NCI-H1694 (cell line): ENCODE data around the gene CERK.

Experiments
- DNase-seq: peaks from one replicate; lab custom pipeline; 2025; lab: John Stamatoyannopoulos, UW

CERK gene

DNA sequence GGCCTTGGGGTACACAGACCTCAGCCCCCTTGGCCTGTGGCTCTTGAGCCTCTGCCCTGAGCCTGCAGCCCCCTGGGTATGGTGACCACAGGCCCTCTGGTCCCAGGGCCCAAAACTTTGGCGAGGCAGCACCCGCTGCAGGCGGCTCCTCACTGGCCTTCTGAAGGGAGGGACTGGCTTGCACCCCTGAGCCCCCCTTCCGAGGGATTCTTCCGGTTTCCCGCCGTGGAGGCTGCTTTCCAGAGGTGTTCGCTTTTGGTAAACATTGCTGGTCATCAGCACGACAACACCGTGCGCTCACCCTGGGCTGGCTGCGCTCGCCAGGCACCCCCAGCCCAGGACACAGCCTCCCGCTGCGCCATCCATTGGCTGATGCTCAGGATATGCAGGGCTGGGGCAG lies 75.8 kb downstream of the CERK start:
- DNase-seq = no peak

DNA sequence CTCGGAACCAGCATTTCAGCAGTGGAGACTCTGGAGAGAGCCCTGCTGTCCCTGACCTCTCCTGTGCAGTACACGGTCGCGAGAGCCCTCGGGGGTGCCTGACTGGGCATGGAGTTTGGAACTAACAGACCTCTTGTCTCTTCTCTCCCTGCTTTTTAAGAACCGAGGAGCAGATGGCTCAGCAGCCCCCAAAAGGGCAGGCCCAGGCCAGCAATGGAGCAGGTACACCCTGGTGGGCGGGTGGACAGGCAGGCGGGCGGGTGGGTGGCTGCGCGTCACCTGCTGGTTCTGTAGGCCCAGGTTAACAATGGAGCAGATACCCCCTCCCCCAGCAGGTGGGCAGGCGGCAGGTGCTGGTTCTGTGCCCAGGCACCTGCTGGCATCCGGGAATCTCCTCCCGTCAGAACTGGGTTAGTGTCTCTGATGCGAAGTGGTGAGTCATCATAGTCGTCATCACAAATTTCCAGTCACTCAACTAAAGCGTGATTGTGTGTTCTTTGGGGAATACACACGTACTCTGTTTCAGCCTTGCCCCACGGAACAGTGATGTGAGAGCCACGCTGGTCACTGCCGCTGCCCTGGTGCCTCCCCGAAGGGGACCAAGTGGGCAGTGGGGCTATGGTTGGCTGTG lies 76.7 kb downstream of the CERK start:
- DNase-seq = peak; percentile 54

DNA sequence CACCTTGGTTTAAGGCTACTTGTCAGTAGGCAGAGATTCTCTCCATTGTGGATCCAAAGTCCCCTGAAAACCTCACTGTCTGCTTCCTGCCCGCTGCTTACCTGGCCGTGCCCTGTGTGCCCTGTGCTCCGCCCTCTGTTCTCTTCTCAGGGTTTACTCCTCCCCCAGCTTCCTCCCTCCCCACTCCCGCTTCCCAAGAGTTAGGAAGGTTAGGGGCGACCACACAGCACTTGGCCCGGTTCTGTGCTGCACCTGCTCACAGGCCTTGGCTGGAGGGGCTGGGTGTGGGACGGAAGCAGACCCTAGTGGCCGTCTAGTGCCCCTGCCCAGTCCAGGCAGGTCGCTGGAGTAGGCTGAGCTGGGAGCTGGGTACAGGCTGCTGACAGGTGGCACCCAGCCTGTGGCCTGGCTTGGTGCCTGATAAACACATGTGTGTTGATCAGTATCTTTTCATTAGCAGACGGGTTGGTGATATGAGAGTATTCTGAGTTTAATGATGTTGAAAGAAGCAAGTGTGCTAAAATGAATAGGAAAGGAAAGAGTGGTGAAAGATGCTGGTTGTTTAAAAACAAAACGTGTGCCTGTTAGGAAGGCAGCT lies 77.3 kb downstream of the CERK start:
- DNase-seq = peak; percentile 93

DNA sequence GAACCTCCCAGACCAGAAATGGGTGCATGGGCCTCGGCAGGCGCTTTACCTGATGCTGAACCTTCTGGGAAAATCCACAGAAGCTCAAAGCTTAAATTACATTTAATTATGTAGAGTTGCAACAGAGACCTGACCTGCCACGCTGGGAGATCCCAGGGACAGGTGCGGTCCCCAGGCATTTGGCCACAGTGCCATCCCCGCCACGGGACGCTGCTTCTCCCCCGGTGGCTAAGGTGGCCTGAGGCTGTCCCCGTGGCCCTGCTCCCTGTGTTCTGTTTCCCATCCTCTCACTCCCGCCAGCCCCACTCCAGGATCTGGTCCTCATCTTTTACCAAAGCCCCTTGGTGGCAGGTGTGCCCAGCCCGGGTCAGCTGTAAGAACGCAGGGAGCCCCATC lies 78.3 kb downstream of the CERK start:
- DNase-seq = no peak

DNA sequence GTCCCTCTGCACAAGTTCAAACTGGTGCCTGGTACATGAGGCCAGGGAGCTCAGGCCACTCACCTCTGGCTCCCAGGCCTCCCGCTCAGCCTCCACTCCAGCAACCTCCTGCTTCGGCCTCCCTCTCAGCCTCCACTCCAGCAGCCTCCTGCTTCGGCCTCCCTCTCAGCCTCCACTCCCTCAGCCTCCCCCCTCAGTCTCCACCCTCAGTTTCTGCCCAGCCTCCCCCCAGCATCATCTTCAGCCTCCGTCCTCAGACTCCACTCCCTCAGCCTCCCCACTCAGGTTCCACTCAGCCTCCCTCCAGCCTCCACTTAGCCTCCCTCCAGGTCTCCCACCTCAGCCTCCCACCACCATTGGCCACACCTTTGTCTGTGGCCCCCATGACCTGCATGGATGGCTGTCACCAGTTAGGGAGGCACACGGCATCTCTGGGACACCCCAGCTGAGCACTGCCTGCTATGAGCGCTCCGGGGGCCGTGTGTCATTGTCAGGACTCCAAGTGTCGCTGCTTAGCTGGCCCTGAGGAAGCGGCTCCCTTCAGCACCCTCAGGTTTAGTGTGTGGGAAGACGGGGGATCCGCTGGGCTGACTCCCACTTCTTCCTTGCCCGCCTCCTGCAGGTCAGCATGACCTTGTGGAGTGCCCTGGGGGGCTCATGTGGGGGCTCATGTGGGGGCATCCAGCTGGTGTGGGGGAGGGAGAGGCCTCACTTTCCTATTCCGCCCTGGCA lies 78.8 kb downstream of the CERK start:
- no peak for DNase-seq

DNA sequence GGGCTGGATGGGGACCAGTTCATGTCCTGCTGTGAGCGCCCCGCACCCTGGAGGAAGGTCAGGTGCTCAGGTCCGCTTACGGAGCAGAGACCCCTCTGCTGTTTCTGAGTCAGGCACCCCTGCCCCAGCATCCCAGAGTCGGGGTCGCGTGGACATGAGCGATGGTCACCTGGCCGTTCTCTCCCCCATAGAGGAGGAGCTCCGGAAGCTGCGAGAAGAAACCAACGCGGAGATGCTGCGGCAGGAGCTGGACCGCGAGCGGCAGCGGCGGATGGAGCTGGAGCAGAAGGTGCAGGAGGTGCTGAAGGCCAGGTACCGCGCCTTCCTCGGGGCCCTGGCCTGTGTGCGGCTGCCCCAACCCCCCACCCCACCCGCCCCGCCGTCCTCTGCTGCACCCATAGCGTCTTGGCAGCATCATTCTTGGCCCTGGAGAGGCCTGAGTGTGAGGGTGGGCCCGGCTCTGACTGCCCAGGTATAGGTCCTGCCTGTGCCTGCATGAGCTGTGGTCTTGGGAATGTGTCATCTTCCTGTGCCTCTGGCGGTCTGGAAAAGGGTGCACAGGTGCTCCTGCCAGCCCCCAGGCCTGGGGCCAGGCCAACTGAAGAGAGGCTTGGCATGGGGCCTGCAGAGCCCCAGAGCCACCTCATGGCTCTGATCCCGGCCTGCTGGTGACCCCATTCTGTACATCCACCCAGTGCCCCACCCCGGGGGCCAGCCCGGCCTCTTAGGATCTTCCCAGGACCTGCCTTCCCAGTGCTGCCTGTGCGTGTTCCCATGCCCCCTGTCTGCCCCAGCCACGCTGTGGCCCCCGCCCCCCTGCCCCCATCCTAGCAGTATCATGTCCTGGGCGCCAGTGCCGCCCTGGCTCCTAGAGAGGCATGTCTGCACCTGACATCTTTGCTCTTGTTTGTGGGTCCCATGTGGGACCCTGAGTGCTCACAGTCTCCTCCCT lies 79.8 kb downstream of the CERK start:
- DNase-seq = no peak

DNA sequence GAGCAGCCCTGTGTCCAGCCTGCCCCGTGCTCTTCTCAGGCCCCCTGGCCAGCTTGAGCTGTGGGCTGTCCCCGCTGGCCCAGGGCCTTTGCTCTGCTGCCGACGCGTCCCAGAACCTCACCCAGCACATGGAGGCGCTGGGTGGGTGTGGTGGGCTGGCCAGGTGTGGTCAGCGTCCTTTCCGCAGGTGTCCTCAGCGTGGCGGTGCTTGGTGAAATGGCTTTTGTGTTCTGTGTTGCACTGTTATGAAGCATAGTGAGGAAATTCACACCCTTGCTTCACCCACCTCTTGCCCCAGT lies 80.4 kb downstream of the CERK start:
- no peak for DNase-seq

DNA sequence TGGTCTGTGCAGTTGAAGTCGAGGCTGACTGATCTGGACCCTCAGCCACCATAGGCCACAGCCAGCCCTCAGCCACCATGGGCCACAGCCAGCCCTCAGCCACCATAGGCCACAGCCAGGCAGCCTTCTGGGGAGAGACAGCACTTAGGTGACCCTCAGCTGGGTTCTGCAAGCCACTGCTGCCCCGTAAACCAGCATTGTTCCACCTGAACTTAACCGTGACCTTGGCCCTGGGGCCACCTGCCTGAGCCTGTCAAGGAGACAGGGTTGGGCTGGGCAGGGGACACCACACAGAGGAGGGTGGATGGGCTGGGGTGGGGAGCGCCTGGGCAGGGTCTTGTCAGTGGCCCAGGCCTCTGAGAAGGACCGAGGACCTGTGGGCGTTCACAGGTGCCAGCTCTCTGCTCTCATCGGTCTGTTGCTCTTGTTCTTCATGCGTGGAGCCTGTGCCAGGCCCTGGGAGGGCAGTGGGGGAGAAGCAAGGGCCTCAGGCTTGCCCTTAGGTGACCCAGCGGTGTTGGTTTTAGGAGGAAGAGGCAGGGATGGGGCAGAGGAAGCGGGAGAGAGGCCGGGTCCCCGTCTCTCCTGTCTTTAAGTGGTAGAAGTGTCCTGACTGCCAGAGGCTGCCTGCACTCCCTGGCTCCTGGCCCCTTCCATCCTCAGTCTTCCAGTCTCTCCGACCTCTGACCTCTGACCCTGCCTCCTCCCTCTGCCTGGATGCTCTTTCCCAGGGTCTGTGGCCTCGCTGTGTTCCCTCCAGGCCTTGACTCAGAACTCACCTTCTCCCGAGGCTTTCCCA lies 81.0 kb downstream of the CERK start:
- DNase-seq = no peak

DNA sequence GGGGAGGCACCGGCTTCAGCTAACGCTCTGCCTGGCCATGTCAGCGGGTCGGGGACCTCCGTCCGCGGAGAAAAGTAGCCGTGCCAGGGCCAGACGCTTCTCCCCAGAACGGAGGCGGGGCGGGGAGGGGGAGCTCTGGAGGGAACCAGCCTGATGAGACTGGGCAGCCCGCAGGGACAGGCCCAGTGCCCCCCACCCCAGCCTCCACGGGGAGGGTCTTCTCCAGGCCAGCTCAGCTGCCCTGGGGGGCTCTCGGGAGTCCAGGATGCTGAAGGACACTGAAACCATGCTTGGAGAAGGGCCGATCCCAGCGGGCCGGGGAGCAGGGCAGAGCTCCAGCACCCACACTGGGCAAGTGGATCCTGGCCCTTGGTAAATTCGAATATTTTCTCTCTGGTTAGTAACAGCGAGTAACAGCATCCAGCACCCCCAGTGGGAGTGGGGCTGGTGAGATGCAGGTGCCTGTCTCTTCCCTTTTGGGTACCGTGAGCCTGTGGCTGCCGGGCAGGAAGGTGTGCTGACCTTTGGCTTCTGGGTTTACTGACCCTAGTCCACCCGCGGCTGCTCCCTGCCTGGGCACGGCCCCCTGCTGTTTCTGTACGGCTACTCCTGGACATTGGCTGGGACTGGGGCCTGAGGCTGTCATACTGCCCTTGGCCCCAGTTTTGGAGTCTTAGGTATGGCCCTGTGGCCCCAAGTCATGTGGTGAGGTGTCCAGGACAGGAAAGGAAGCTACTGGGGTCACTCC lies 82.0 kb downstream of the CERK start:
- no peak for DNase-seq

DNA sequence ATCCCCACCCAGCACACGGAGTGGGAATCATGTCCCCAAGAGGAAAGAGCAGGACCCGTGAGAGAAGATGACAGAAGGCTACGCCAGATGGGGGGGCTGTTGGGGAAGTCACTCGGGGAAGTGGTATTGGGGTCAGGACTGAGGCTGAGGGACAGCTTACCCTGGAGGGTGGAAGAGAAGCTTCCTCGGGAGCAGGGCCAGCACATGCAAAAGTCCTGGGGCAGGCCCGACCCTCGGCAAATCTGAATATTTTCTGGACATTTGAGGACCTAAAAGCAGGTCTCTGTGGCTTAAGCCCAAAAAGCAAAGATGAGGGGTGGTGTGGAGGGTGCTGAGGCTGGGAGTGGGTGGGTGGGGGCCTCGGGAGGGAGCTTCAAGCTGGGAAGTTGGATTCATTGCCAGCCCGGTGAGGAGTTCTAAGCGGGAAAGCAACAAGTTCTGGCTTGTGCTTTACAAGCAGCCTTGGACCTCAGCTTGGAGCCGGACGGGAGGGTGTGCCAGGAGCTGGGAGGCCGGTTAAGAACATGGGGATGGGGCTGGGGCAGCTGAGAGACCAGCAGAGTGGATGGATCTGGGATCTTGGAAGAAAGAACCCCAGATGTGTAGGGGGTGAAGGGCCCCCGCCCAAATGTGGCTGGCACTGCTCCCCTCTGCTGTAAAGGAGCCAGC lies 83.0 kb downstream of the CERK start:
- no peak for DNase-seq

DNA sequence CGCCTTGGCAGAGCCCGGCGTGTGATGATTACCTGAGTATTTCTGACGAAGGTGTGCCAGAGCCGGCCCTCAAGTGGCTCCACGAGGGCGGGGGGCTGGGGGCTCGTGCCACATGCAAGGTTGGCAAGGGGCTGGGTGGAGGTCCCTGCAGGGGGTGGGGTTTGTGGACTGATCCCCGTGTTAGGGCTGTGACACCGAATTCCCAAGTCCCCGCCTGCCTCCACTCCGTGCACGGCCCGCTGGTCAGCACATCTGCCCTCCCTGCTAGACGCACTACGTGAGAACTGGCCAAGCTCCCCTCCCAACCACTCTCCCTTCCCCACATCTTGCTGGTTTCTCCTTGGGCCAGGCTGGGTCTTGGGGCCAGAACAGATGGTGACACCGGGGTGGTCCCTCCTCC lies 83.6 kb downstream of the CERK start:
- DNase-seq = no peak

DNA sequence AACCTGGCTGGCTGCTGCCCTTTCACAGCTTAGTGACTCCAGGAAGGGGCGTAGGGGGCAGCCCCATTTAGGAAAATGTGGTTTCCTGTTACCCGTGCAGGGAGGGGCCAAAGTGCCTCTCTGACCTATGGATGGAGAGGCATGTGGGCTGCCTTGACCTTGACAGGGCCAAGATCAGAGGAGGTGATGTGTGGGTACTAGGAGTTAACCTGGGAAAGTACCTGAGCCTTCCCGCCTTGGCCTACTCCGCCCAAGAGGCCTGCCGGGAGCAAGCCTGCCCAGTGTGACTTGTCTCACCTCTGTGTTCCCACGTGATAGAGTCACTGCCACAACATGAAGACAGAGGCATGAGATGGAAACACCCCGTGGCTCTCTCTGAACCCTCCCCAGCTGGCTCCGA lies 84.5 kb downstream of the CERK start:
- DNase-seq = no peak

DNA sequence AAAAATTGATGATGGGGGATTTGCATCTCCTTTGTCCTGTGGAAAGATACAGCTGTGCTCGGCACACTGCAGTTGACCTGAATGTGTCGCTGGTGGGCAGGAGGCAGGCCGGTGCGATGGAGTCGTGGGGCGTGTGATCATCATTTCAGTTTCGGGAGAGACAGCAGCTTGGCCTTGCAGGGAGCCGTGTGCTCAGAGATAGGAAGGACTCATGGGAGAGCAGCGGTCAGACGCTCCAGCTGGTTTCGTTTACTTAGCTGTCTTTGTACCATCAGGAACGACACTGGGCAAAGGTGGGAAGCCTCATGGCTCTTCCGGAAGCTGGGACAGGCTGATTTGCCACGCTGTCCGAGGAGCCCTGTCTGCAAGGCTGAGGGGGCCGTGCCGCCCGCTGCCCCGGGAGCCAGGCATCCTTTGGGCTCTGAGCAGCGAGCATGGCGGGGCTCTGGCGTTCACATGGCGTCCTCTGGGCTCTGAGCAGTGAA lies 85.2 kb downstream of the CERK start:
- DNase-seq = no peak

DNA sequence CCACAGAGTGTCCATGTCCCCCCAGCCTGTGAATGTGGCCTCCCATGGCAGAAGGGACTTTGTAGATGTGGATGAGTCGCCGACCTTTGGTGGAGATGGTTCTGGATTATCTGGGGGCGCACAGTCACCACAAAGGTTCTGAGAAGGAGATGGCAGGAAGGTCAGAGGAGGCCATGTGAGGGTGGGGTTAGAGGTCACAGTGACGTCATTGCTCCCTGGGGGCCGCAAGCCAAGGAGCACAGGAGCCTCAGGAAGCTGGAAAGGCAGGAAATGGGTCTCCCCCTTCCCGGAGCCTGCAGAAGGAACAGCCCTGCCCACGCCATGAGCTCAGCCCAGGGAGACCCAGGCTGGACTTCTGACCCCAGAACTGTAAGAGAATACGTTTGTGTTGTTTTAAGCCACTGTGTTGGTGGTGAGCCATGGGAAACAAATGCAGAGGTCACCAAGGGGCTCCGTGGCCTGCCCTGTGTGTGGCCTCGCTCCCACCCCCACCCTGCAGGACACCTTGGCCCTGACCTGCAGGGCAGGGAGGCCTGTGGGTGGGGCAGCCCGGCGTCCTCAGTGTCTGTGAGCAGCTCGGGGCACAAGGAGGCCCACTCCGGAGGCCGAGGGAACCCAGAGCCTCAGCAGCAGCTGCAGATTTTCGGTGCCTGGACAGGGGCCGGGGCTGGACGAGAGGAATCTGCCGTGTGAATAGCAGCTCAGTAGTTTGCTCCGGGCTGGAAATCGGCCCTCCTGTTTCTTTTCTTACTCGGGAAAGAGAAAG lies 85.8 kb downstream of the CERK start:
- no peak for DNase-seq

DNA sequence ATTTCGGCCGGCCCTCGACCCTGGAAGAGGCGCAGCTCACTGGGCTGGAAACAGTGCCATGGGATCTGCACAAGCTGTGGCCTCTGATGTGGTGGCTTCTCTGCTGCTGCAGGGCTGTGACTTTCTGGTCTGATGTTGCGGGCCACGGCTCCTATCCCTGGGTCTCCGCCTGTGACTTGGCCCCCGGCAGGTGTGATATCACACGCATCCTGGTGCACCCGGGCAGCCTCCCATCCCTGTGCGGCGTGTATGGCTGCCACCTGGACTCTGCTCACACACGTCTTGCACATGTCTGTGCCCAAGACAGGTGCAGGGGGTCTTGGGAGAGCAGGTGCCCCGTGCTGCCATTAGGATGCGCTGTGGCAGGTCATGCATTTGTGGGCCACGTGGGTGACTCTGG lies 86.7 kb downstream of the CERK start:
- DNase-seq = no peak

DNA sequence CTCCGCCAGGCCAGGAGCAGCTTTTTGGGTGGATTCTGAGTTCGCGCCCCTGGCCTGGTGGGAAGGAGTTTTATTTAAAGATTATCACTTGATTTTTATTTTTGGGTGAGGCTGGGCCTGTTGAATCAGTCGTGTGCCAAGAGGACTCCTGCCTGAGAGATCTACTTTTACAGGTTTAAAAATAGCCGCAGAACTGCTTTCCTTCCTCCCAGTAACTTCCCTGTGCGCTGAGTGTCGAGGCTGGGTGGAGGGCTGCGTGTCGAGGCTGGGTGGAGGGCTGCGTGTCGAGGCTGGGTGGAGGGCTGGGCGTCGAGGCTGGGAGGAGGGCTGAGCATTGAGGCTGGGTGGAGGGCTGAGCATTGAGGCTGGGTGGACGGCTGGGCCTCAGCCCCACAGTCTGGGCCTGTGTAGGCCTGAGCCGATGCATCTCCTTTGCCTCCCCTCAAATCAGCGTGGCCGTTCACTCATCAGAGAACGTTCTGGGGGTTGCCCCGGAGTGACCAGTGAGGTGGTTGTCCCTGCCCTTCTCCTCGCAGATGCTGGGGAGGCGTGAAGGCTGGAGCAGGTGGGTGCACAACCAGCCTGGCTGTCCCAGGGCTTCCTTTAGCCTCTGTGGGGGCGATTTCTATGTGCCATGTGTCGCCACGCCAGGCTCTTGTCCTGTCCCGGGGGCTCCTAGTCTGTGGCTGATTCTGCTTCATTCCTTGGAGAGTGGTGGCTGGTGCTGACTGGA lies 87.8 kb downstream of the CERK start:
- no peak for DNase-seq

DNA sequence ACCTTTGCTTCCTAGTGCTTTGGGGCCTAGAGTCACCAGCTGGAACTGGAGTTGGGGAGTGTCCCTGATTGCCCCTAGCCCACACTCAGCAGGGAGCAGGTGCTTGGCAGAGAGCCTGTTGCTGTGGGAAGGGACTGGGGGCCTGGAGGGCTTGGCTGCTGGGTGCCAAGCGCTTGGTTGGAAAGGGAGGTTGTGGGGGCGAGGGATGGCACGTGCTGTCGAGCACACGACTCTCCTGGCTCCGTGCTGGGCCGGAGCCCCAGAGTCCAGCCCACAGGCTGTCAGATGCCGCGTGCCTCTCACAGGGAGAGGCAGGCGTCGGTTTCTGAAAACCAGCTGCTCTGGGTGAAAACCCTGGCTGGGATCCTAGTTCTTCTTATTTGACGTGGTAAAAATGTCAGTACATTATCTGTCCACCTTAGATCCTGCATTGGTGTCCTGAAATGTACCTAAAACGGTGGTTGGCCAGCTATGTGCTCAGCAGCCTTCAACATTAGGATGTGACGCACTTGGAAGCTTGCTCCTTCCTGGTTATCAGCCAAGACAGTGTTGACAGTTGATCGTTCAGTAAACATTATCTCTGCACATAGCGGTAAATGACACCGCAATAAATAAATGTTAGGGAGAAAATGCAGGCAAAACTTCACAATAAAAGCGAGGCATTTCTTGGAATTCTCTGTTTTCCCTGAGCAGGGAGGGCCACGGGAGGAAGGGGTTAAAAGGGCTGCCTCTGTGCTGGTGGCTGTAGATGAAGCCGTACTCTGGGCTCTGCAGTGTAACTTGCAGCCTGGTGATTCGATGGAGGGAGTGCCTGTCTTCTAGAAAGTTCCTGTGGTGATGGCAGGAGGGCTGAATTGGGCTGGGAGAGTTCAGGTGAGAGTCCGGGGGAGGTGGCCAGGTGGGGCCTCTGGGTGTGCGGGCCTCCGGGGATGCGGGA lies 88.6 kb downstream of the CERK start:
- peak; percentile 98 for DNase-seq
